NCI-H2029 treated with DMSO at 0.1 percent for 48 hours (cell line): ENCODE data around the gene METTL25.

Experiments used
- DNase-seq: peaks from one replicate; lab custom pipeline; 2025; lab: John Stamatoyannopoulos, UW

METTL25 gene

GRCh38 chr12:82406651-82407050, 48.3 kb downstream of the METTL25 start:
- DNase-seq = no peak

- DNase-seq = no peak
Measured at GRCh38 chr12:82407481-82407880, 49.2 kb downstream of the METTL25 start.

- DNase-seq = no peak
Measured at GRCh38 chr12:82408844-82409243, 50.5 kb downstream of the METTL25 start.

GRCh38 chr12:82411546-82412230, 53.4 kb downstream of the METTL25 start:
- DNase-seq = no peak

GRCh38 chr12:82412246-82412645, 53.9 kb downstream of the METTL25 start:
- no peak for DNase-seq

- no peak for DNase-seq
Measured at GRCh38 chr12:82414044-82414443, 55.7 kb downstream of the METTL25 start.

GRCh38 chr12:82414926-82415325, 56.6 kb downstream of the METTL25 start:
- DNase-seq = no peak

GRCh38 chr12:82415402-82415801, 57.1 kb downstream of the METTL25 start:
- DNase-seq = no peak

GRCh38 chr12:82425241-82425640, 66.9 kb downstream of the METTL25 start:
- no peak for DNase-seq

- DNase-seq = no peak
Measured at GRCh38 chr12:82426081-82426480, 67.8 kb downstream of the METTL25 start.

GRCh38 chr12:82426586-82426985, 68.3 kb downstream of the METTL25 start:
- no peak for DNase-seq

- no peak for DNase-seq
Measured at GRCh38 chr12:82430541-82431145, 72.3 kb downstream of the METTL25 start.

- no peak for DNase-seq
Measured at GRCh38 chr12:82434392-82434911, 76.1 kb downstream of the METTL25 start.

GRCh38 chr12:82436354-82436753, 78.0 kb downstream of the METTL25 start:
- no peak for DNase-seq

GRCh38 chr12:82437744-82438143, 79.4 kb downstream of the METTL25 start:
- no peak for DNase-seq

- no peak for DNase-seq
Measured at GRCh38 chr12:82438356-82438755, 80.0 kb downstream of the METTL25 start.

- no peak for DNase-seq
Measured at GRCh38 chr12:82440885-82441284, 82.6 kb downstream of the METTL25 start.

- no peak for DNase-seq
Measured at GRCh38 chr12:82448911-82449578, 90.7 kb downstream of the METTL25 start.

GRCh38 chr12:82456633-82457032, 98.3 kb downstream of the METTL25 start:
- no peak for DNase-seq

GRCh38 chr12:82458101-82458500, 99.8 kb downstream of the METTL25 start:
- no peak for DNase-seq

- no peak for DNase-seq
Measured at GRCh38 chr12:82461393-82461792, 103.1 kb downstream of the METTL25 start.

GRCh38 chr12:82461836-82462235, 103.5 kb downstream of the METTL25 start:
- DNase-seq = no peak

- DNase-seq = no peak
Measured at GRCh38 chr12:82468563-82468962, 110.2 kb downstream of the METTL25 start.
